KBM-7 (cell line): ENCODE results near the gene MARF1.
A peak's percentile ranks its signal among the peaks of the same experiment; 100 is the strongest.

Source experiments
- DNase-seq: peaks from one replicate; pipeline ENCODE4 v3.0.0-alpha.2; 2015
- in situ Hi-C: fragments of 300-500 bp; cut with MboI; formaldehyde crosslinking; loops from 2 replicates; pipeline ENCODE4 v1.14.3; 2020; ENCODE audit warnings: low sequenced_read_pairs, low pct_unique_long_range_greater_than_20kb, mixed read lengths

MARF1 gene

DNA sequence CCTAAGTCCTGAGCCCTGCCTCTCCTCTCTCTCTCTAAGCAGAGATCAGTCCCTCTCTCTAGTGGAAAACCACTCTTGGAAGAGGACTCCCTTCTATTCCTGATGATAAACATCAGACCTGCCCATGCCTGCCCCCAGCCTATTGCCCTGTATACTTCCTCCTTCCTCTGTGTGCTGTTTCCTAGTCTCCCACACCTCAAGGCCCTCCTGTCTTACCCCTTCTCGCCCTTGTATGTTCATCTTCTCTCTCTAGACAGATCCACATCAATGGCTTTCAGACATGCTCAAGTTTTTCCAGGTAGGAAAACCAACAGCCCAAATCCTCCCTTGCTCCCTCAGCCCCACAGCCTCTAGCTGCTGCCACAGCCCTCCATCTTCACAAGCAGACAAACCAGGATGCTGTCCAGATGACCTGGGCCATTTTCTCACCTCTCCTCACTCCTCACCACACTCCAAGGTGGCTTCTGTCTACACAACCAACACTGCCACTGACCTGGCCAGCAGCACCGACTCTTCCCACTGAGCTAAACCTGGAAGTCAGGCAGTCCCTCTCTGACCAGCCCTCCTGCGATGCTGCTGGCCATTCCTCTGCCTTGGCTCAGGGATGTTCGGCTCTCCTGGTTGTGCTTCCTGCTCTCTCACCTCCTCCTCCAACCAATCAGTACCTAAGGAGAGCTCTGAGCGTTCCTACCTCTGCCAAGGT lies 36.3 kb downstream of the MARF1 start:
- no peak for DNase-seq

DNA sequence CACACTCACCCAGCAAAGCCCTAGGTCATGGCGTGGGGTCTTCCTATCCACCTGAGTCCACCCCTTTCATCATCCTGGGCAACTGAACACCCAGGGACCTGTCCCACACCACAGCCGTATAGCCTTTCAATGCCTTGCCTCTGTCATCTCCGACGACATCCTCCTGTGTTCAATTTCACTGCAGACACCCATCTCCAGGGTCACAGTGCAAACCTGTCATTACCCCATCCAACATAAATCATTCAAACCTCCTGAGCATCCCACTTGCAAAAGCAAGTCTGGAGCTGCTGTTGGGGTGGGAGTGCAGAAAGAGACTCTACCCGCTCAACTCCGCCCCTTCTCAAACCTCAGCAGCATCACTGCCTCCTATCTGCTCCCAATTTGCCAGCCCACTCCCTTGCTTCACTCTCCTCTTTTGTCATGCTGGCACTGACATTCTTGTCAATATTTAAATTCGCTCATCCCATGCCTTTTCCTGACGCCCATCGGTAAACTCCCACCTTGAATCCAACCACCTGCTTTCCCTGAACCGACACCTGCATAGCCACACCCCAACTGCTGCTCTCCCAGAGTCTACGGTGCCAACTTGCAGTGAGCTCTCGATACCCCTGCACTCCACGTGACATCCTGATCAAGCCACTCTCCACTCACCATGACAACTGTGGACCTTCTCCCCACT lies 37.0 kb downstream of the MARF1 start:
- in situ Hi-C loops = no loop called here
- DNase-seq = no peak

More for the DNA sequence above, 36.3 kb downstream of the MARF1 start:
- in situ Hi-C loops = no loop called here

GRCh38 chr16:15604460-15605440 lies 38.2 kb downstream of the MARF1 start:
- DNase-seq = no peak
- in situ Hi-C loops = no loop called here

DNA sequence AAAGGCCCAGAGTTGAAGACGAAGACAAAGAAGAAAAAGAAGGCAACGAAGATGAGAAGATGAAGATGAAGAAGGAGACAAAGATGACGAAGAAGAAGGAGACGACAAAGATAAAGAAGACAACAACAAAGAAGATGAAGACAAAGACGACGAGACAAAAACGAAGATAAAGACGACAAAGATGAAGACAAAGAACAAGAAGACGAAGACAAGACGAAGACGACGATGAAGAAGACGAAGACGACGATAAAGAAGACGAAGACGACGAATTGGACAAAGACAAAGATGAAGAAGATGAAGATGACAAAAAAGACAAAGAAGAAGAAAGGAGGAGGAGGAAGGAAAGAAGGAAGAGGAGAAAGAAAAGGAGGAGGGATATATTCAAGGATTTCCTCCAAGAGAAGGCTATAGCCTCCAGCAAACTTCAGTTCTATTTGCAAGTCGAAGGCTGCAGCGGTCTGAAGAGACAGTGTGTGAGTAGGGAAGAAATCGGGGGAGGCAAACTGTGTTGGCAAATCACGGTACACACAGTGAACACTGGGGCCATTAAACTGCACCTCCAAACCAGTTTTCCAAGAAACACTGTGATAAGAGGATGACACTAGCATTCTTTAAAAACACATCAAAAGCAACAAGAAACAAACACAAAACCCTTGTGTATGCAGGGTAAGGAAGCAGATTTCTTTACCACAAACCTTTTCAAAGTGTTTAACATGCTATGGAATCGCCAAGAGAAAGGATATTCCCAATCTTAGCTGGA lies 40.5 kb downstream of the MARF1 start:
- DNase-seq = no peak
- in situ Hi-C loops = no loop called here

GRCh38 chr16:15601212-15601879 lies 41.6 kb downstream of the MARF1 start:
- no peak for DNase-seq
- in situ Hi-C loops = no loop called here

DNA sequence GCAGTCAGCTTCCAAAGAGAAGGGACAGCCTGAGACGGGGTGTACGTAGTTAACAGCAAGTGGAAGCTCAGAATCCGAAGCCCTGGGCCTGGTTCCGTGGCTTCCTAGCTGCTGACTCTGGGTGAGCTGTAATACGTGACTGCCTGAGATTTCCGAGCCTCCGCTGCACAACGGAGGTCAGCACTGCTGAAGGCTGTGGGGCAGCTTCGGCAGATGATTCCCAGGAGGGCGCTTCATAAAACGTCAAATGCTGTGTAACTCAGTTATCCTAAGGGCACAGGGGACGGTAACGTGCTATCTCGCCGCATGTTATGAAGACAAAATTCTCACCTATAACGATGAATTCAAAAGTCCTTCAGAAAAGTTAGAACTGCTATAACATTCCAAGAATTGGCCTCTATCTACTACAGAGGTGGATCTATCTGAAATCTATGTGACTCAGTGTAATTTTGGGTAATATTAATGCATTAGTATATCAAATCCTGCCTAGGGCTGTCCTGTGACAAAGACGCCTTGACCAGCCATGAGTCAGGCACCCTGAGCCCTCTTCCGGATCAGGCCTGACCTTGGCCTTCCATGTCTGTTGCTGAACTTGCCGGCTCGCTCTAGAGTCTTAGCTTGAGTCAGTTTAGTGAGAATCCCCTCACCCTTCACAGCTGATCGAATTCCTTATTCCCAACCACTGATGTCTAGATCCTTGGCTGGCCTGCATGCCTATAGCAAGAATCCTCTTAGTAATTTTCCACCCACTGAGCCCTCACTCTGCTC lies 43.5 kb downstream of the MARF1 start:
- no peak for DNase-seq
- in situ Hi-C loops = no loop called here

DNA sequence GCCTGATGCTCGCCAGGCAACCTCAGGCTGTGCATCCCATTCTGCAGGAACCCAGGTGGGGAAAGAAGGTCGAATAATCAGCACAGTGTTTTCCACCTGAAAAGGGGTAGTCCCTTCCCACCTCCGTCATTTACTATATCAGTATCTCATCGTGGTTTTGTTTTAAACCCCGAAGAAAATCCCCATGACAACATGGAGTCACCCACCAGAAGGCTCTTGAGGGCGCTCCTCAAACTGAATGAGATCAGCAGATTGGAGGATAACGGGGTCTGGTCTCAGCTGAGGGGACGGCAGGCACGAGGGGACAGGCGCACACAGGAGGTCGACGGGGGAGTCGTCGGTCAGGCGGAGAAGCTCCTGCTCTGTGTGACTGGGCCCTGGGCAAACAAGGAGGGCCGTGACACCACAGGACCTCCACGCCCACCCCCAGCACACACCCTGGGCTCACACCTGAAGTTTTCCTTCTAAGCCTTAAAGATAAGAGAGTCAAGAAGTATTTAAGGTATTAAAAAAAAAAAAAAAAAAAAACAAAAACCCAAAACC lies 44.2 kb downstream of the MARF1 start:
- in situ Hi-C loops = no loop called here
- DNase-seq = no peak

DNA sequence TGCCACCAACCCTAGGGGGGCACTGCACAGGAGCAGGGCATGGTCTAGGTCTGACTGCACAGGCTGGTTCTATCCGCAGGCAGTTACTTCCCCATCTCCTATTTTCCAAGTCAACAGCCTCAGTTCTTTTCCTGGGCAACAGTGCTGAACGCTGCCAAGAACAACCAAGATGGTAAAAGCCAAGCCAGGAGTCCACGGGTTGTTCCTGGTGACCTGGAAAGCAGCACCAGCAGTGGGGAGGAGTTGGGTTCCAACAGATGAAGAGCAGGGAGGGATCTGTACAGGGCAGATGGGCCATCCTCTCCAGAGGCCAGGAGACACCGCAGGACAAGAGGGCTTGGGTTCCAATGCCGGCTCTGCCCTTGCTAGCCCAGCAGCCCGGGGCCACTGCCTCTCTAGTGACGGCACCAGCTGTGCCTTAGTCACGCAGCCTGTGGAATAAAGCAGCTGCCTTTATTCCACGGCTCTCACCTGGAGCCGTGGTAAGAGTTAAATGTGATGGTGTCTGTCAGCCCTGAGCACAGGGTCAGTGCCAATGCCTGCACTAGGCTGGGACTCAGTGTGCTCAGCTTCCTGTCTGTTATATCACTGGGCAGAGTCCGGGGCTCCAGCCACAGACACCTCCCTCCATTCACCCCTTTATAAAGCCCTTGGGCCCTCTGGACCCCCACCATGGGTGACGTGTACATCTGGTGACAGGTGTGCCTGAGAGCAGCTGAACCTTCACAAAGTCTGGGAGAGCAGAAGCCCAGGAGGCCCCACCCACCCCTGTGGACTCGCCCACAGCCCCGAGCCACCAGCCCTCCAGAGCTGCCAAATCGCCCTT lies 44.9 kb downstream of the MARF1 start:
- in situ Hi-C loops = no loop called here
- no peak for DNase-seq

DNA sequence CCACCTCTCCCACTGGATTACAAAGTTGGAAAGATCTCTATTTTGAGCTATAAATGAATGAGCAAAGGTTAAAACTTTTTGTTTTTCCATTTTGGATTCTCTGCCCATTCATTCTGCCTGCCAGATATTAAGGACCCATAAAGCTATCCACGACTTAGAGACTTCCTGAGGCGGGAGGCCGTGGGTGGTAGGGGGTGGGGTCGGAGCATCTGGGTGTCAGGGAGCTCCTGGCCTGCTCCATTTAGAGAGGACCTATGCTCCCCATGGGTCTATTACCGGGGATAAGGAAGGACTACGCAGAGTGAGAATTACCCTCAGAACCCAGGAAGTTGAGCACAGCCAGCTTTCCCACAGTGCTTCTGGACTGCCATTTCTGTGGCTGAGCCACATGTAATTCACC lies 45.8 kb downstream of the MARF1 start:
- DNase-seq = no peak
- in situ Hi-C loops = no loop called here

GRCh38 chr16:15594711-15595320 lies 48.1 kb downstream of the MARF1 start:
- in situ Hi-C loops = no loop called here
- no peak for DNase-seq

- in situ Hi-C loops = no loop called here
- DNase-seq = peak; percentile 22
Observed at GRCh38 chr16:15593235-15593634, 49.7 kb downstream of the MARF1 start.

DNA sequence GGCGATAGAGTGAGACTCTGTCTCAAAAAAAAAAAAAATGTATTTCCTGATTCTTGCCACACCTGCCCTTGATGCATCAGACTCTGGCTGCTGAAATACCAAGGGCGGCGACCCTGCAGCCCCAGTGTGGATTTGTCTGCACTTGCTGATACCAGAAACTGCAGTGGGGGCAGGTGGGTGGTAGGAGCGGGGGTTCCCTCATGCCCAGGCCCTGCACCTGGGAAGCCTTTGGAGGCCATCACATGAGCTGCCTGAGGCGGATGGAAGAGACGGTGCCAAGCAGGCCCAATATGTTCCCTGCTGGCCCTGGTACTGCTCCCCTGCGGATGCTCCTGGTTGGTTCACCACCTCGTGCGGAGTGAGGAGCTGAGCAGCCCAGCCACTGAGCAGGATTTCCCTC lies 50.6 kb downstream of the MARF1 start:
- DNase-seq = no peak

GRCh38 chr16:15587152-15587825 lies 55.7 kb downstream of the MARF1 start:
- no peak for DNase-seq
- in situ Hi-C loops = no loop called here

More for the DNA sequence above, 50.6 kb downstream of the MARF1 start:
- in situ Hi-C loops = no loop called here

GRCh38 chr16:15586716-15587115 lies 56.2 kb downstream of the MARF1 start:
- no peak for DNase-seq
- in situ Hi-C loops = no loop called here

- no peak for DNase-seq
- in situ Hi-C loops = no loop called here
Observed at GRCh38 chr16:15585956-15586355, 57.0 kb downstream of the MARF1 start.

GRCh38 chr16:15583526-15583925 lies 59.4 kb downstream of the MARF1 start:
- DNase-seq = no peak
- in situ Hi-C loops = no loop called here
